K562 (cell line): Measurements from ENCODE around the gene SPRN. TPM values are rescaled to one million over a fixed set of nuclear protein-coding genes. Genes with fewer than 3 reads are reported as not detected.
A peak's percentile ranks its signal among the peaks of the same experiment; 100 is the strongest.

Experiments used
- ATAC-seq: fragments of 200-7000 bp; cut with Tn5 transposase; 3 replicates; pipeline ENCODE4 v1.9.1; 2020; ENCODE audit warnings: moderate library complexity
- BruUV-seq: library from RNA; stranded (reverse); fragments of 400-500 nt; replicated peaks from 2 replicates; lab custom pipeline; 2021; lab: Mats Ljungman, UMichigan
- CTCF ChIA-PET: fragments of 300-600 bp; formaldehyde crosslinking; extraction: SDS; loops from one replicate; lab custom pipeline; 2021; ENCODE audit warnings: low intra/inter-chr PET ratio; lab: Yijun Ruan, JAX
- POLR2A ChIA-PET: fragments of 300-600, 350-650 bp; sonication (Branson Sonifier 250); formaldehyde crosslinking; extraction: SDS; loops from one replicate; lab custom pipeline; 2021; ENCODE audit warnings: antibody characterized with exemption, inconsistent platforms; lab: Yijun Ruan, JAX
- DNase-seq, 4 experiments: peaks; one replicate each; pipeline versions ENCODE4 v3.0.0 to v3.0.0-alpha.2; 2011 to 2018; ENCODE audit warnings: low spot score in 3 of 4, mixed read lengths in 3 of 4; ENCODE audit errors: extremely low read depth in 1 of 4
- FAIRE-seq: peaks from 2 replicates; lab custom pipeline; 2011; peaks lifted over from hg19 to GRCh38; lab: Jason Lieb, UNC
- H2AFZ ChIP-seq: 2 replicates; pipeline ENCODE4 v1.6.0; 2011; ENCODE audit warnings: low read depth, low read length, control low read depth, inconsistent platforms
- H3K27ac ChIP-seq: fragments of 200-600 bp; 3 replicates; pipeline ENCODE4 v1.8.0; 2011; ENCODE audit warnings: low read depth, mild to moderate bottlenecking, control low read depth, inconsistent platforms, low read length, moderate library complexity, mixed read lengths; ENCODE audit errors: extremely low read depth
- H3K27me3 ChIP-seq, 2 experiments: fragments of 300-600 bp in 1 of 2; 2 replicates in 1 of 2; 3 replicates in 1 of 2; pipeline versions ENCODE4 v1.6.0 to v1.8.0; 2011; ENCODE audit warnings: inconsistent platforms in 2 of 2, low read length in 2 of 2, mild to moderate bottlenecking in 1 of 2, mixed read lengths in 1 of 2, moderate library complexity in 1 of 2; ENCODE audit not compliant: control insufficient read depth in 2 of 2, insufficient read depth in 2 of 2
- H3K36me3 ChIP-seq: fragments of 300-600 bp; 3 replicates; pipeline ENCODE4 v1.8.0; 2011; ENCODE audit warnings: mild to moderate bottlenecking, low read length, inconsistent platforms; ENCODE audit not compliant: control insufficient read depth, insufficient read depth
- H3K4me1 ChIP-seq, 2 experiments: fragments of 200-600 bp in 1 of 2; replicated peaks in 1 of 2; 2 replicates in 1 of 2; 3 replicates in 1 of 2; pipeline versions ENCODE4 v1.5.1 to v1.8.0; 2011; ENCODE audit warnings: inconsistent platforms in 2 of 2, low read length in 2 of 2, mild to moderate bottlenecking in 1 of 2, mixed read lengths in 1 of 2, moderate library complexity in 1 of 2; ENCODE audit not compliant: control insufficient read depth in 2 of 2, insufficient read depth in 2 of 2
- H3K4me2 ChIP-seq: 2 replicates; pipeline ENCODE4 v1.6.1; 2011; ENCODE audit warnings: low read length, control low read depth, inconsistent platforms, mixed read lengths; ENCODE audit not compliant: insufficient read depth
- H3K4me3 ChIP-seq: fragments of 200-600 bp; sonication (generic), shearing (Covaris generic); 2 replicates; pipeline ENCODE4 v1.5.1; 2016; ENCODE audit warnings: control low read depth, inconsistent platforms
- H3K79me2 ChIP-seq: fragments of 200-600 bp; 3 replicates; pipeline ENCODE4 v1.8.0; 2011; ENCODE audit warnings: low read length, inconsistent platforms; ENCODE audit not compliant: control insufficient read depth, insufficient read depth
- H3K9ac ChIP-seq, 2 experiments: 2 replicates each; pipeline versions ENCODE4 v1.6.0 to v1.6.1; 2011; ENCODE audit warnings: low read depth in 2 of 2, low read length in 2 of 2, control low read depth in 1 of 2, inconsistent platforms in 1 of 2, mild to moderate bottlenecking in 1 of 2, mixed read lengths in 1 of 2; ENCODE audit not compliant: insufficient read depth in 1 of 2
- H3K9me1 ChIP-seq: one replicate; pipeline ENCODE4 v1.6.0; 2011; ENCODE audit warnings: inconsistent platforms, mild to moderate bottlenecking, low read length, moderate library complexity; ENCODE audit not compliant: control insufficient read depth, insufficient read depth
- H3K9me3 ChIP-seq: replicated peaks from 2 replicates; pipeline ENCODE4 v1.5.1; 2011; ENCODE audit warnings: low read depth, low read length, inconsistent platforms; ENCODE audit not compliant: control insufficient read depth, insufficient read depth
- H4K20me1 ChIP-seq: replicated peaks from 2 replicates; pipeline ENCODE4 v1.6.1; 2011; ENCODE audit warnings: low read length, inconsistent platforms, mixed read lengths; ENCODE audit not compliant: control insufficient read depth, insufficient read depth
- IRF2 ChIP-seq: sonication (generic); formaldehyde crosslinking; IDR thresholded peaks from 2 replicates; pipeline ENCODE4 v1.8.1; 2022; ENCODE audit warnings: mild to moderate bottlenecking, missing genetic modification reagents
- NRF1 ChIP-seq, 2 experiments: fragments of 450-650 bp; IDR thresholded peaks in 1 of 2; conservative IDR thresholded peaks in 1 of 2; 2 replicates each; pipeline ENCODE4 v1.6.1; 2014; ENCODE audit warnings: mild to moderate bottlenecking in 2 of 2
- SAFB ChIP-seq: fragments of 200-400 bp; formaldehyde crosslinking; IDR thresholded peaks from 2 replicates; pipeline ENCODE4 v1.6.1; 2017; ENCODE audit warnings: low read depth, low read length, borderline replicate concordance
- SMC3 ChIP-seq: conservative IDR thresholded peaks from 2 replicates; pipeline ENCODE4 v1.6.1; 2011; ENCODE audit warnings: low read depth, low read length, improper control_type of control experiment; ENCODE audit not compliant: insufficient read depth
- WGBS: fragments of 100-300 bp; shearing (Covaris generic); methylation state at CpG from one replicate; pipeline ENCODE4 v1.1.6; 2016; ENCODE audit warnings: low coverage, mixed read lengths; ENCODE audit not compliant: insufficient coverage; ENCODE audit errors: missing lambda C conversion rate; 5-methylcytosine and 5-hydroxymethylcytosine counted together
- in situ Hi-C: fragments of 300-500 bp; cut with MboI; formaldehyde crosslinking; loops from 4 replicates; pipeline ENCODE4 v1.15.0; 2018; ENCODE audit warnings: inconsistent platforms, mixed read lengths
- intact Hi-C: fragments of 100-400 bp; cut with micrococcal nuclease; formaldehyde crosslinking; loops from 2 replicates; pipeline ENCODE4 v1.14.2; 2022
- polyA plus RNA-seq, 8 experiments: library from polyadenylated mRNA; depleted of rRNA in 4 of 8; stranded (reverse) in 5 of 8; unstranded in 3 of 8; fragments of >200 nt; fragmentation: Nextera tagmentation in 2 of 8; fragmentation: Illumina TruSeq in 1 of 8; extraction: Ambion mirVana in 2 of 8; extraction: Trizol in 1 of 8; gene quantifications; 2 replicates each; pipeline versions ENCODE4 v1.2.1 to v1.2.3, GENCODE V29; 2011 to 2014; ENCODE audit warnings: inconsistent platforms in 1 of 8, missing spikeins in 1 of 8
- total RNA-seq, 7 experiments: library from RNA; depleted of rRNA in 6 of 7; stranded (reverse); fragments of >200 nt in 6 of 7; fragmentation: Illumina TruSeq in 2 of 7; extraction: Trizol in 2 of 7; gene quantifications; 2 replicates each; pipeline versions ENCODE4 v1.2.1 to v1.2.3, GENCODE V29; 2011 to 2021; ENCODE audit warnings: low replicate concordance in 1 of 7

SPRN gene
- total and polyA plus RNA-seq, 9 of the 15 experiments (the other 6 are each of a cell fraction or from before 2014, with no cell fraction given), result 0.04 TPM; not detected in 8

- no peak overlapping the region for H3K4me2 ChIP-seq
- peak in 1 of 4 experiments; percentile 22 for DNase-seq
- in situ Hi-C loops (no loop called here), intact Hi-C loops (no loop called here)
- CTCF ChIA-PET, result no interaction called here
- 18% methylated on average over 49 of the region's 55 CpGs for WGBS
- H3K9ac ChIP-seq, result no peak overlapping the region
- peaks cover 0 to 9% of the 10 kb centered on the region in 2 experiments; a peak in 1 of 5 replicates for H3K27me3 ChIP-seq
- no peaks in the 10 kb centered on the region for H4K20me1 ChIP-seq
- H2AFZ ChIP-seq, result no peak overlapping the region
- BruUV-seq, result no TSS peak
- POLR2A ChIA-PET, result interaction anchor here (0.8 to 1.8 kb wide), 3 partner anchors 8 to 12 kb away, joined by 3 to 6 read pairs (median 4); partner anchors contain the start of gene SCART1
- TF ChIP-seq IRF2 (no peak), NRF1 (conservative IDR thresholded peaks at IDR 0.05 in 1 of 2, IDR thresholded peaks at IDR 0.05 in 1 of 2) (peak; percentile 68 to 76)
- TF ChIP-seq, all 486 proteins: peak for 1
- no peaks in the 10 kb centered on the region for H3K9me1 ChIP-seq
- H3K79me2 ChIP-seq, result no peaks in the 10 kb centered on the region
- no peak overlapping the region for H3K4me3 ChIP-seq
- H3K27ac ChIP-seq, result no peak overlapping the region
- no peaks in the 10 kb centered on the region for H3K36me3 ChIP-seq
- FAIRE-seq (no peak), ATAC-seq (peak; percentile 63)
- peaks cover 0 to 10% of the 10 kb centered on the region in 2 experiments; a peak in 1 of 5 replicates for H3K4me1 ChIP-seq
- H3K9me3 ChIP-seq, result no peaks in the 10 kb centered on the region
These were observed 40.9 kb upstream of the SPRN start for GRCh38 chr10:133465191-133465949.

GRCh38 chr10:133464582-133465031 lies 40.2 kb upstream of the SPRN start:
- DNase-seq (no peak), ATAC-seq (no peak)
- CTCF ChIA-PET, result no interaction called here
- TF ChIP-seq SAFB, result no peak
- no peak for TF ChIP-seq SMC3

More at GRCh38 chr10:133464582-133465031, 40.2 kb upstream of the SPRN start:
- in situ Hi-C loops (no loop called here), intact Hi-C loops (no loop called here)
- Histone ChIP-seq H3K4me1 (peaks cover 0 to 10% of the 10 kb centered on the region in 2 experiments; a peak in 1 of 5 replicates), H3K4me2 (no peak overlapping the region), H3K9me3 (no peaks in the 10 kb centered on the region), H3K79me2 (no peaks in the 10 kb centered on the region), H3K9ac (no peak overlapping the region), H3K27me3 (peaks cover 0 to 9% of the 10 kb centered on the region in 2 experiments; a peak in 1 of 5 replicates), H2AFZ (no peak overlapping the region), H4K20me1 (no peaks in the 10 kb centered on the region), H3K4me3 (no peak overlapping the region), H3K9me1 (no peaks in the 10 kb centered on the region), H3K36me3 (no peaks in the 10 kb centered on the region), H3K27ac (no peak overlapping the region)
- POLR2A ChIA-PET, result interaction anchor here (1.1 kb wide), 1 partner anchor 11 kb away, joined by 3 read pairs; the partner anchor contains the start of gene SCART1
- WGBS, result 23% methylated on average over 11 of the region's 12 CpGs
- no peak for FAIRE-seq
- no TSS peak for BruUV-seq
